K562 (cell line): ENCODE data around the gene PSMA5. TPM values are rescaled to one million over a fixed set of nuclear protein-coding genes. Genes with fewer than 3 reads are reported as not detected.
A peak's percentile ranks its signal among the peaks of the same experiment; 100 is the strongest.

Source experiments
- BMI1 ChIP-seq: fragments of 150-350 bp; IDR thresholded peaks from 2 replicates; pipeline ENCODE4 v1.6.1; 2014; ENCODE audit warnings: low read length
- CGGBP1 ChIP-seq: fragments of 250-450 bp; sonication (Bioruptor Pico); IDR thresholded peaks from 2 replicates; pipeline ENCODE4 v1.9.0; 2021; ENCODE audit warnings: mild to moderate bottlenecking
- ELF4 ChIP-seq: fragments of 450-650 bp; formaldehyde crosslinking; IDR thresholded peaks from 2 replicates; pipeline ENCODE4 v1.4.0; 2022; ENCODE audit warnings: missing genetic modification characterization
- EP300 ChIP-seq: IDR thresholded peaks from 2 replicates; pipeline ENCODE4 v1.6.1; 2012; ENCODE audit warnings: low read length, improper control_type of control experiment
- NEUROD1 ChIP-seq: fragments of 150-350 bp; IDR thresholded peaks from 2 replicates; pipeline ENCODE4 v1.6.1; 2014; ENCODE audit warnings: borderline replicate concordance, low read length, low read depth; ENCODE audit not compliant: partially characterized antibody
- NR4A1 ChIP-seq, 2 experiments: fragments of 250-450 bp in 1 of 2; fragments of 450-650 bp in 1 of 2; sonication (Bioruptor Pico) in 1 of 2; IDR thresholded peaks; 2 replicates each; pipeline versions ENCODE4 v1.4.0 to v1.6.1; 2016 to 2020; ENCODE audit warnings: mild to moderate bottlenecking in 2 of 2, missing compliant biosample characterization in 1 of 2, missing genetic modification characterization in 1 of 2, moderate library complexity in 1 of 2
- REST ChIP-seq, 2 experiments: fragments of 450-650 bp; formaldehyde crosslinking in 1 of 2; IDR thresholded peaks; 2 replicates each; pipeline versions ENCODE4 v1.4.0 to v1.6.1; 2014 to 2020; ENCODE audit warnings: mild to moderate bottlenecking in 2 of 2, borderline replicate concordance in 1 of 2, low read depth in 1 of 2
- polyA plus RNA-seq, 8 experiments: library from polyadenylated mRNA; depleted of rRNA in 4 of 8; stranded (reverse) in 5 of 8; unstranded in 3 of 8; fragments of >200 nt; fragmentation: Nextera tagmentation in 2 of 8; fragmentation: Illumina TruSeq in 1 of 8; extraction: Ambion mirVana in 2 of 8; extraction: Trizol in 1 of 8; gene quantifications; 2 replicates each; pipeline versions ENCODE4 v1.2.1 to v1.2.3, GENCODE V29; 2011 to 2014; ENCODE audit warnings: inconsistent platforms in 1 of 8, missing spikeins in 1 of 8
- total RNA-seq, 7 experiments: library from RNA; depleted of rRNA in 6 of 7; stranded (reverse); fragments of >200 nt in 6 of 7; fragmentation: Illumina TruSeq in 2 of 7; extraction: Trizol in 2 of 7; gene quantifications; 2 replicates each; pipeline versions ENCODE4 v1.2.1 to v1.2.3, GENCODE V29; 2011 to 2021; ENCODE audit warnings: low replicate concordance in 1 of 7
- TF ChIP-seq, protein P1 (sequence below): fragments of 250-450 bp; sonication (Bioruptor Pico); IDR thresholded peaks from 2 replicates; pipeline ENCODE4 v1.9.0; 2021; ENCODE audit warnings: mild to moderate bottlenecking, inconsistent platforms

PSMA5 gene
- total and polyA plus RNA-seq, 9 of the 15 experiments (the other 6 are each of a cell fraction or from before 2014, with no cell fraction given): 82.6 to 542 (median 287) TPM

DNA sequence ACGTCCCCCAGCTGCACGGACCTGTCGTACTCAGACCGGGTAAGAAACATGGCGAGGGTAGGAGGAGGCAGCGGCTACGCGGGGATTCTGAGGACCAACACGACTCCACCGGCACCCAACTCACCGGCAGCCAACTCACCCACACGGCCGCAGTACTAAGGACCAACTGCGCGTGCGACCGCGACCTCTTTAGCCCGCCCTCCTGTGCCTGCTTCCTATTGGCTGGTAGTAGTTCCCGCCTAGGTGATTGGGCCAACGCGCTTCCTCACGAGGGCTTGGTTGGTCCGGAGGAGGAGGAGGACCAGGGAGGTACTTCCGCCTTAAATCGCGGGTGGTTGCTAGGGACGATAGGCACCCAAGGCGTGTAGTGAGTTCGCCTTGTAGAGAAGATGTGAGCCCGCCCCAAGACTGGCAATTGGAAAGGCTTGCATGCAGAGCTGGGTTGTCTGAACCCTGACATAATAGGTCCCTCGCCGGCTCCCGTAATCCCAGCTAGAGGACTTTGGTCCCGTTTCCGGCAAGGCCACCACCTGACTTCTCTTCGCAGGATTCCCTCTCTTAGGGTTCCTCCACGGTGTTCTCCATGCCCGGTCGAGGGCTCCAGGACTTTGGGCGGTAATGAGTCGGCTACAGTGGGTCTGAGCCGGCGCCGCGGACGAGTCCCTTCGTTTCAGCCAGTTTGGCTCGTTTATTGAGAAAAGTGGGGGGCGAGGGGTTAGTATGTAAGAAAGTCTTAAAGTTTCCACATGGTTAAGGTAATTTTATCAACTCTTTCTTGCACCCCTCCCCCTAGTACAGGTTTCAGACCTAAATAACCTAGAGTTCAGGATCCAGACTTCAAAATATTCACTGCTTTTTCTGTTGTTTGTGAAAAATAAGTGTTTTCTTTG lies at the start of gene PSMA5 (continued):
- TF ChIP-seq CGGBP1 (CRISPR knock-in tag) (no peak), NEUROD1 (peak; percentile 95), EP300 (no peak), REST (IDR thresholded peaks at IDR 0.05; ENCODE audit: borderline replicate concordance) (no peak), REST (CRISPR knock-in tag; IDR thresholded peaks at IDR 0.05; ENCODE audit: low read depth) (no peak), NR4A1 (CRISPR knock-in tag; IDR thresholded peaks at IDR 0.05) (peak; percentile 63; the same call in 1 of the 2 replicates), NR4A1 (tag; IDR thresholded peaks at IDR 0.05) (no peak), ELF4 (CRISPR knock-in tag) (peak; percentile 58; the same call in 1 of the 2 replicates), BMI1 (peak; percentile 78)
- TF ChIP-seq, protein P1, sequence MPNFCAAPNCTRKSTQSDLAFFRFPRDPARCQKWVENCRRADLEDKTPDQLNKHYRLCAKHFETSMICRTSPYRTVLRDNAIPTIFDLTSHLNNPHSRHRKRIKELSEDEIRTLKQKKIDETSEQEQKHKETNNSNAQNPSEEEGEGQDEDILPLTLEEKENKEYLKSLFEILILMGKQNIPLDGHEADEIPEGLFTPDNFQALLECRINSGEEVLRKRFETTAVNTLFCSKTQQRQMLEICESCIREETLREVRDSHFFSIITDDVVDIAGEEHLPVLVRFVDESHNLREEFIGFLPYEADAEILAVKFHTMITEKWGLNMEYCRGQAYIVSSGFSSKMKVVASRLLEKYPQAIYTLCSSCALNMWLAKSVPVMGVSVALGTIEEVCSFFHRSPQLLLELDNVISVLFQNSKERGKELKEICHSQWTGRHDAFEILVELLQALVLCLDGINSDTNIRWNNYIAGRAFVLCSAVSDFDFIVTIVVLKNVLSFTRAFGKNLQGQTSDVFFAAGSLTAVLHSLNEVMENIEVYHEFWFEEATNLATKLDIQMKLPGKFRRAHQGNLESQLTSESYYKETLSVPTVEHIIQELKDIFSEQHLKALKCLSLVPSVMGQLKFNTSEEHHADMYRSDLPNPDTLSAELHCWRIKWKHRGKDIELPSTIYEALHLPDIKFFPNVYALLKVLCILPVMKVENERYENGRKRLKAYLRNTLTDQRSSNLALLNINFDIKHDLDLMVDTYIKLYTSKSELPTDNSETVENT (CRISPR knock-in tag): peak; percentile 85; the same call in 1 of the 2 replicates
